Mesothelial cell of epicardium (in vitro differentiated cells): Measurements from ENCODE around the gene SAG. TPM values are rescaled to one million over a fixed set of nuclear protein-coding genes. Genes with fewer than 3 reads are reported as not detected.

Experiments used
- DNase-seq, 2 experiments: peaks; one replicate each; pipeline ENCODE4 v3.0.0; 2021; ENCODE audit warnings: low spot score in 2 of 2; ENCODE audit not compliant: unreplicated experiment in 2 of 2
- H3K27ac Mint-ChIP-seq: 2 replicates; pipeline ENCODE4 v1.8.0; 2021; ENCODE audit warnings: mixed read lengths
- H3K27me3 Mint-ChIP-seq: 2 replicates; pipeline ENCODE4 v1.8.0; 2021; ENCODE audit warnings: low read depth, mixed read lengths
- H3K36me3 Mint-ChIP-seq: 2 replicates; pipeline ENCODE4 v1.8.0; 2021; ENCODE audit warnings: mixed read lengths
- H3K4me1 Mint-ChIP-seq: 2 replicates; pipeline ENCODE4 v1.8.0; 2021; ENCODE audit warnings: mixed read lengths
- H3K4me3 Mint-ChIP-seq: 2 replicates; pipeline ENCODE4 v1.8.0; 2021; ENCODE audit warnings: mild to moderate bottlenecking, moderate library complexity, mixed read lengths
- H3K9me3 Mint-ChIP-seq: 2 replicates; pipeline ENCODE4 v1.8.0; 2021; ENCODE audit warnings: mixed read lengths
- CTCF ChIP-seq: fragments of 200-600 bp; sonication (generic); IDR thresholded peaks from one replicate; pipeline ENCODE4 v1.5.0; 2021; ENCODE audit warnings: antibody characterized with exemption; ENCODE audit not compliant: unreplicated experiment
- total RNA-seq: library from RNA; stranded (reverse); gene quantifications from 3 replicates; pipeline ENCODE4 v1.2.1, GENCODE V29; 2021

The SAG gene
- total RNA-seq, 1 donor from 2014 or later, result not detected

DNA sequence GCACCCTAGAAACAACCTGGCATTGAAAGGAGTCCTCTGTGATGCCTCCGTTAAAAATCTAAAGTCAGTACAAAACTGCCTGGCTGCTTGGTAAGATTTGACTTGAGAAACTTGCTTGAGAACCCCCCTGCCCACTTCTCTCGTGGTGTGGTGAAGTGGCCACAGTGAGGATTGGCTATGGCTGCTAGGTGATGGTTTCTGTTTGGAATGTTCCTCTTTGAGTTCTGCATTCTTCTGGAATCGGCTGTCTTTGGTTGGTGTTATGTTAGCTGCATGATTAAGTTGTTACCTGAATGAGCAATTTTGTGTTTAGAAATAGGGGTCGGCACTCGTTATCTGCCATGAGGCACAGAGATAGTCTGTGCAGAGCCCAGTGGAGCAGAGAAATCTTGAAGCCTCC is 21.7 kb upstream of the SAG start:
- no peak for DNase-seq
- no peak for TF ChIP-seq CTCF
- H3K4me3 Mint-ChIP-seq, result no peak overlapping the region
- H3K27ac Mint-ChIP-seq, result no peak overlapping the region
- peaks cover 2% of the 10 kb centered on the region for H3K4me1 Mint-ChIP-seq
- H3K36me3 Mint-ChIP-seq, result peaks cover 44% of the 10 kb centered on the region
- H3K27me3 Mint-ChIP-seq, result no peaks in the 10 kb centered on the region
- H3K9me3 Mint-ChIP-seq, result no peaks in the 10 kb centered on the region

DNA sequence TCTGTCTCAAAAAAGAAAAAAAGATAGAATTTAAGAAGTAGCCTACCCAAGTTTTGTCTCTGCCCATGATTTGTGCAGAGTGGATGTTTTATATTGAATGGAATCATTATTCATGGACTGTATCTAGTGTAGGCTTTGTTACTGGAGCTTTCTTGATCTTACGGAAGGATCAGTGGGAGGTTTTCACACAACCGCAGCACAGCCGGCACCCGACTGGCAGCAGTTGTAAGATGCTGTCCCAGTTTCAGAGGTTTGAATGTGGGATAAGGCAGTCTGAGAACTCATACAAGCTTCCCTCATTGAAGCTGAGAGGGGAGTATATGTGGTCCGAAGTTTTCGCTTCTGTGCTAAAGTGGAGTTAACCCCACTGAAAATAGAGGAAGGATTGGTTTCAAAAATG is 19.7 kb upstream of the SAG start:
- no peaks in the 10 kb centered on the region for H3K9me3 Mint-ChIP-seq
- H3K4me1 Mint-ChIP-seq, result peaks cover 2% of the 10 kb centered on the region
- no peaks in the 10 kb centered on the region for H3K27me3 Mint-ChIP-seq
- no peak for TF ChIP-seq CTCF
- peaks cover 42% of the 10 kb centered on the region for H3K36me3 Mint-ChIP-seq
- DNase-seq, result no peak
- no peak overlapping the region for H3K27ac Mint-ChIP-seq
- no peak overlapping the region for H3K4me3 Mint-ChIP-seq

GRCh38 chr2:233288663-233289062 is 19.0 kb upstream of the SAG start:
- TF ChIP-seq CTCF, result no peak
- H3K27ac Mint-ChIP-seq, result no peak overlapping the region
- peaks cover 2% of the 10 kb centered on the region for H3K4me1 Mint-ChIP-seq
- H3K27me3 Mint-ChIP-seq, result no peaks in the 10 kb centered on the region
- peaks cover 43% of the 10 kb centered on the region for H3K36me3 Mint-ChIP-seq
- H3K4me3 Mint-ChIP-seq, result no peak overlapping the region
- H3K9me3 Mint-ChIP-seq, result no peaks in the 10 kb centered on the region
- DNase-seq, result no peak

- H3K27ac Mint-ChIP-seq, result no peak overlapping the region
- no peaks in the 10 kb centered on the region for H3K27me3 Mint-ChIP-seq
- peaks cover 49% of the 10 kb centered on the region for H3K36me3 Mint-ChIP-seq
- peaks cover 2% of the 10 kb centered on the region for H3K4me1 Mint-ChIP-seq
- no peak for TF ChIP-seq CTCF
- no peak for DNase-seq
- H3K4me3 Mint-ChIP-seq, result no peak overlapping the region
- no peaks in the 10 kb centered on the region for H3K9me3 Mint-ChIP-seq
Observed at GRCh38 chr2:233289648-233290047, 18.0 kb upstream of the SAG start.

DNA sequence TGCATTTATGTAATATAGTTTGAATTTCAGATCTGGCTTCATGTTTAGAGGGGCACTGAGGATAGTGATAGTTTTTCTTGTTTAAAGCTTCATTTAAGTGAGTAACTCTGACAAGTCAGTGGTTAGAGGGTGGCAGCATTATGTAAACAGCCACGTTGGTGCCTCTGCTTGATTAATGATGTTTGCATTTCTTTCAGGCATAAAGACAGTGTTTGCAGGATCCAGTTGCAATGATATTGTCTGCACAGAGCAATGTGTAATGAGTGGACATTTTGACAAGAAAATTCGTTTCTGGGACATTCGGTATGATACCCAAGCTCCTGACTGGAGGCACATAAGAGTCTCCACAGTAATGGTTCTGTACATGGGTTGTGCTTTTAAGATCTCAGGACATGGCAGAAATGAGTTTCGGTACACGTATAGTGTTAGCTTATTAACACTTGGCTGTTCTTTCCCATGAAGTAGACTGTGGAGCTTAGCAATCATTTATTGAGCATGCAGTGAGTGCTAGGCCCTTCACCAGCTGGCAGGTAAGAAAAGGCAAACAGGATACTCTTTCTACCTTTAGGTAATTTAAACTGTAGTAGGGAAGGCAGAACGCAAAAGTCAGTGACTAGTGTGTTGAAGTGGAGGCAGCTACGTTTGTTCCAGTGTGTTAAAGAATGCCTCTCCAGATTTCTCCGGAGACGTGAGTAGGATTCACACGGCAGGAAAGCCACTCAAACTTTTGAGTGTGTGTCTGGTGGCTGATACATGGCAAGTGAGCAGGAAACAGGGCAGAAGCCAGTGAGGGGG is 17.4 kb upstream of the SAG start:
- H3K27me3 Mint-ChIP-seq, result no peaks in the 10 kb centered on the region
- no peak for DNase-seq
- H3K27ac Mint-ChIP-seq, result no peak overlapping the region
- no peak for TF ChIP-seq CTCF
- H3K4me3 Mint-ChIP-seq, result no peak overlapping the region
- peaks cover 2% of the 10 kb centered on the region for H3K4me1 Mint-ChIP-seq
- H3K36me3 Mint-ChIP-seq, result peaks cover 49% of the 10 kb centered on the region
- no peaks in the 10 kb centered on the region for H3K9me3 Mint-ChIP-seq
